SK-N-DZ (cell line): Measurements from ENCODE around the gene SNX20.

Experiments
- DNase-seq: peaks from one replicate; pipeline ENCODE4 v3.0.0-alpha.2; 2015; ENCODE audit warnings: low spot score

SNX20 gene

GRCh38 chr16:50705436-50706110 is 24.5 kb upstream of the SNX20 start:
- no peak for DNase-seq

GRCh38 chr16:50704245-50704644 is 23.1 kb upstream of the SNX20 start:
- no peak for DNase-seq

GRCh38 chr16:50702725-50703124 is 21.6 kb upstream of the SNX20 start:
- DNase-seq, result no peak

GRCh38 chr16:50699326-50700159 is 18.4 kb upstream of the SNX20 start:
- no peak for DNase-seq

- DNase-seq, result no peak
Observed at GRCh38 chr16:50697881-50698767, 17.0 kb upstream of the SNX20 start.

- DNase-seq, result no peak
Observed at GRCh38 chr16:50697421-50697715, 16.3 kb upstream of the SNX20 start.

GRCh38 chr16:50696575-50697420 is 15.7 kb upstream of the SNX20 start:
- DNase-seq, result peak; percentile 36

GRCh38 chr16:50696126-50696525 is 15.0 kb upstream of the SNX20 start:
- DNase-seq, result no peak

- DNase-seq, result no peak
Observed at GRCh38 chr16:50695017-50696000, 14.2 kb upstream of the SNX20 start.

- no peak for DNase-seq
Observed at GRCh38 chr16:50694206-50694605, 13.1 kb upstream of the SNX20 start.

GRCh38 chr16:50692999-50693781 is 12.1 kb upstream of the SNX20 start, which contains the start of gene NOD2:
Gene NOD2, plus strand, starts transcription at chr16:50693606. Its CDS starts 5,890 bp downstream, at chr16:50699496.
- no peak for DNase-seq

- no peak for DNase-seq
Observed at GRCh38 chr16:50692644-50692998, 11.5 kb upstream of the SNX20 start.

- DNase-seq, result no peak
Observed at GRCh38 chr16:50690177-50690576, 9.1 kb upstream of the SNX20 start.

GRCh38 chr16:50688867-50689266 is 7.8 kb upstream of the SNX20 start:
- no peak for DNase-seq

GRCh38 chr16:50688083-50688482 is 7.0 kb upstream of the SNX20 start:
- DNase-seq, result no peak

- no peak for DNase-seq
Observed at GRCh38 chr16:50685462-50686063, 4.5 kb upstream of the SNX20 start.

GRCh38 chr16:50684823-50685461 is 3.8 kb upstream of the SNX20 start:
- DNase-seq, result no peak

GRCh38 chr16:50683689-50684374 is 2.7 kb upstream of the SNX20 start:
- no peak for DNase-seq
